GM18517 (cell line): ENCODE measurements around the gene ZNF330.

Experiments used
- ATAC-seq: cut with Tn5 transposase; IDR thresholded peaks from one replicate; pipeline ENCODE4 v1.9.1; 2021; ENCODE audit warnings: mild to moderate bottlenecking, moderate library complexity; ENCODE audit not compliant: unreplicated experiment

The ZNF330 gene

GRCh38 chr4:141229408-141230101, 8.9 kb downstream of the ZNF330 start:
- peak; percentile 54 for ATAC-seq

DNA sequence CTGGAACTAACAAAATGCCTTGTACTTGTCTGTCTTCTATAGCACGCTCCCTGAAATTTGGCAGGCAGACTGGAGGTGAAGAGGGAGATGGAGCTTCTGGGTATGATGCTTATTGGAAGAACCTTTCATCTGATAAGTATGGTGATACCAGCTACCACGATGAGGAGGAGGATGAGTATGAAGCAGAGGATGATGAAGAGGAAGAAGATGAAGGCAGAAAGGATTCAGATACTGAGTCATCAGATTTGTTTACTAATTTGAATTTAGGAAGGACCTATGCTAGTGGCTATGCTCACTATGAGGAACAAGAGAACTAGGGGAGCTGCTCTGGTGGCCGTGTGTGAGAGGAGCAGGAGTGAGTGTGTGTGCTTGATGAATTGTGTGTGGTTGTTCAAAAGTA, 13.0 kb downstream of the ZNF330 start:
- ATAC-seq, result no peak

- no peak for ATAC-seq
Observed at GRCh38 chr4:141238186-141238585, 17.5 kb downstream of the ZNF330 start.

DNA sequence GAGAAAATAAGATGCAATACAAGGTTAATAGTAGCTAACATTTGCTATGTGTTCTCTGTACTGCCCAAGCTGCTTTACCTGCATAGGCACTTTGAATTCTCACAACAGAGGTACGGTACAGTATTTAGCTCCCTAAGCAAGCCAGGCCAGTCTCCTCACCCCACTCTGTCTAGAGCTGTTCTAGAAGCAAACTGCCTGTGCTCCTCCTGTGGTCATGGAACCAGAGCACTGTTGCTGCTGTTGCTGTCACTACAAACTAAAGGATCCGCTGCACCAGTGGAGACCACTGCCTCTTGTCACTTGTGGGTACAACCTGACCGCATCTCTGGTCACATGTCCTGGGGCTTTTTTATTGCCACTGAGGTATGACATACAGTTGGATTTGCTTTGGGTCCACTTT, 19.6 kb downstream of the ZNF330 start:
- ATAC-seq, result no peak

DNA sequence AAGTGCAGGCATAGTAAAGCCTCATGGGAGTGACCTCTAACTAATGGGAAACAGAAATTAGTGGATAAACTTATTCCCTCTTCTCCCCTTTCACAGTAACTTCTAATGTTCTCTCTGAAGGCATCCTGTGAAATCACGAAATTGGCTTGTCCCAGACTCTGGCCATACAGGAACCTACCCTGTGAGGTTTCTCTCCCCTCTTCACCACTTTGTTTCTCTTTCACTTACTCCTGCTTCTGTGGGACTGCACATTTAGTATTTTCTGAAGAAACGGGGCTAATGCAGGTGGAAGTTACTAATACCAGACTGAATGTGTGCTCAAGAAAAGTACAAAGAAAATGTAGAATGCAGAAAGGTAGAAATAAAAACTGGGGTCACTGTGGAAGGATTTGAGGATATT, 20.0 kb downstream of the ZNF330 start:
- no peak for ATAC-seq

GRCh38 chr4:141241986-141242385, 21.3 kb downstream of the ZNF330 start:
- ATAC-seq, result no peak

- no peak for ATAC-seq
Observed at GRCh38 chr4:141244419-141244818, 23.7 kb downstream of the ZNF330 start.

DNA sequence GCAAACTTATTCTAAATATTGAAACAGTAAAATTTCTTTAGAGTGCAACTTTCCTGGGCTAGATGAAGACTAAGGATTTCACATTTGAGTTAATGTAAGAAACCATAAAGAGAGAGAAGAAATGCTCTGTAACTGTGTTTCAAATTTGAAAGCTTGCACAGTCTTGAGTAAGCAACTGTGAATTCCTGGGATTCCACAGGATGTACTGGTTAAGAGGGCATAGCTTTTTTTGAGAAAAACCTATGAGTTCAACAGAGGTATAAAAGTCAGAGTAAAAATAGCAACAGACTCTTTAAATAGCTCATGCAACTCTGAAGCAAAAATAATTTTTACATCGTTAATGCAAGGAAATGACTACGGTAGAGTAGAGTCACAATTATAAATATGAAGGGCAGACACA, 25.5 kb downstream of the ZNF330 start:
- no peak for ATAC-seq

- no peak for ATAC-seq
Observed at GRCh38 chr4:141246683-141247429, 26.2 kb downstream of the ZNF330 start.

GRCh38 chr4:141247430-141247780, 26.7 kb downstream of the ZNF330 start:
- ATAC-seq, result no peak

DNA sequence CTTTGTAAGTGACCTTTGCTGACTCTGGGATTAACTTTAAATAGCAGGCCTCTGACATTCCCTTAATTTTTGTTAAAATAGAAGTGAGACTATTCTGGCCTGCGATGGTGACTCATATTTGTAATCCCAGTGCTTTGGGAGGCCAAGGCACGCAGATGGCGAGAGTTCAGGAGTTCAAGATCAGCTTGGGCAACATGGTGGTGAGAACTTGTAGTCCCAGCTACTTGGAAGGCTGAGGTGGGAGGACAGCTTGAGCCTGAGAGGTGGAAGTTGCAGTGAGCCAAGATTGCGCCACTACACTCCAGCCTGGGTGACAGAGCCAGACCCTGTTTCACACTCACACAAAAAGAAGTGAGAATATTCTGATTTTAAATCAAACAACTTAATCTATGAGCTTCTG, 27.3 kb downstream of the ZNF330 start:
- ATAC-seq, result no peak

GRCh38 chr4:141248486-141248885, 27.8 kb downstream of the ZNF330 start:
- ATAC-seq, result no peak

DNA sequence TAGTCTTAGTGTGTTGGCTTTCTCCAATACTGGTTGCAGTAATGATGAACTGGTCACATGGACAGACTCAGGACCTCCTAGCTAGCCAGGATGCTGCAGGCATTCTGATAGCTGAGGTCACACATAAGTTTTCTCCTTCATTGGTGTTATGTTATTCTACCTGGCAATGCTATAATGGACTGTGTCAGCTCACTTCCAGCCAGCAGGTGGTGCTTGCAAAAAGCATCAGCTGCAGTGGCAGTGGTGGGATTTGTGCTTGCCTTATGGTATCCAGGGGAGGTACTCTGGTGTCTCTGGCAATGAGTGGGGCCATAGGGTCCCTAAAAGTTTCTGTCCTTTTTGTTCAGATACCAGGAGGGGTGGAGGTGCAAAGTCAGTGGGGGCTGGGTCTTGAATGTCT, 33.6 kb downstream of the ZNF330 start:
- ATAC-seq, result no peak

GRCh38 chr4:141255016-141255415, 34.3 kb downstream of the ZNF330 start:
- ATAC-seq, result no peak

DNA sequence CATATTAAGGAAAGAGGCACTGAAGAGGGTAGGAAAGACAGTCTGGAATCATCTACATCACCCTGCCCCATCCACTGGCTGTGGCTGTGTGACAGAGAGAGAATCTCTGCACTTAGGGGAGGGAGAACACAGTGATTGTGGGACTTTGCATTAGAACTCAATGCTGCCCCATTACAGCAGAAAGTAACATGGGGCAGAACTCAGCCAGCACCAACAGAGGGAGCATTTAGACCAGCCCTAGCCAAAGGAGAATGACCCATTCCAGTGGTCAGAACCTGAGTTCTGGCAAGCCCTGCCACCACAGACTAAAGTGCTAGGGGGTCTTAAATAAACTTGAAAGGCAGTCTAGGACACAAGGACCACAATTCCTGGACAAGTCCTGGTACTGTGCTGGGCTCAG, 37.9 kb downstream of the ZNF330 start:
- ATAC-seq, result no peak

- ATAC-seq, result no peak
Observed at GRCh38 chr4:141275834-141276233, 55.1 kb downstream of the ZNF330 start.

DNA sequence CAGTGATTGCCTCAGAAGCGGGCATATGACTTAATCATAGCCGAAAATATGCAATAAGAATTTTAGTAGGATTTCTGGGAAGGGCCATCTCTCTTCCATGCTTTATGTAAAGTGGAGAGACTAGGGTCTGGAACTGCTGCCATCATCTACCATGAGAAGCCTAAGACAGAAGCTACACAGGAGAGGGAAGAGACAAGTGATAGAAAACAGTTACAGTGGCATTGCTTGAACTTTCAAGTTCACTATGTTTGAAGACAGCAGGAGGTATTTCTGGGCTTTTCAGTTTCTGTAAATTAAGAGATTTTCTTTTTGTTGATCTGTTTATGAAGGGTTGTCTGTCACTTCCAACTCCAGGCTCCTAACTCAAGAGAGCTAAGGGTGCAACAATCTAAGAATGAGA, 62.5 kb downstream of the ZNF330 start:
- ATAC-seq, result no peak

GRCh38 chr4:141283563-141283962, 62.9 kb downstream of the ZNF330 start:
- no peak for ATAC-seq
